Measurements from ENCODE around the gene ABCD1.
"Not testable (repeated sequence)": the region's sequence is repeated elsewhere in the genome, so short reads cannot be mapped to it uniquely, and the experiment has no call there.

- not testable (repeated sequence) for TF ChIP-seq FOXA2 (IDR thresholded peaks at IDR 0.05); TAF1 (conservative IDR thresholded peaks at IDR 0.05); ZBTB33 (IDR thresholded peaks at IDR 0.05); NR2F2 (IDR thresholded peaks at IDR 0.05); MAX (IDR thresholded peaks at IDR 0.05); RAD21 (IDR thresholded peaks at IDR 0.05); EGR1 (IDR thresholded peaks at IDR 0.05; ENCODE audit: low read depth in 2 of 2); REST (IDR thresholded peaks at IDR 0.05); GABPA (IDR thresholded peaks at IDR 0.05 in 1 of 2, conservative IDR thresholded peaks at IDR 0.05 in 1 of 2); YY1 (IDR thresholded peaks at IDR 0.05); FOXA1 (IDR thresholded peaks at IDR 0.05); ATF3 (IDR thresholded peaks at IDR 0.05); SP1 (IDR thresholded peaks at IDR 0.05)
- TF ChIP-seq, protein P1, sequence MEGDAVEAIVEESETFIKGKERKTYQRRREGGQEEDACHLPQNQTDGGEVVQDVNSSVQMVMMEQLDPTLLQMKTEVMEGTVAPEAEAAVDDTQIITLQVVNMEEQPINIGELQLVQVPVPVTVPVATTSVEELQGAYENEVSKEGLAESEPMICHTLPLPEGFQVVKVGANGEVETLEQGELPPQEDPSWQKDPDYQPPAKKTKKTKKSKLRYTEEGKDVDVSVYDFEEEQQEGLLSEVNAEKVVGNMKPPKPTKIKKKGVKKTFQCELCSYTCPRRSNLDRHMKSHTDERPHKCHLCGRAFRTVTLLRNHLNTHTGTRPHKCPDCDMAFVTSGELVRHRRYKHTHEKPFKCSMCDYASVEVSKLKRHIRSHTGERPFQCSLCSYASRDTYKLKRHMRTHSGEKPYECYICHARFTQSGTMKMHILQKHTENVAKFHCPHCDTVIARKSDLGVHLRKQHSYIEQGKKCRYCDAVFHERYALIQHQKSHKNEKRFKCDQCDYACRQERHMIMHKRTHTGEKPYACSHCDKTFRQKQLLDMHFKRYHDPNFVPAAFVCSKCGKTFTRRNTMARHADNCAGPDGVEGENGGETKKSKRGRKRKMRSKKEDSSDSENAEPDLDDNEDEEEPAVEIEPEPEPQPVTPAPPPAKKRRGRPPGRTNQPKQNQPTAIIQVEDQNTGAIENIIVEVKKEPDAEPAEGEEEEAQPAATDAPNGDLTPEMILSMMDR (IDR thresholded peaks at IDR 0.05; ENCODE audit: low read depth, low read length, missing input control): not testable (repeated sequence)
These were observed 5.5 kb downstream of the ABCD1 start for GRCh38 chrX:153730115-153730514.

All from liver (tissue), 3 donors.